ENCODE data around the gene PFKM. TPM values are rescaled to one million over a fixed set of nuclear protein-coding genes. Genes with fewer than 3 reads are reported as not detected.
A peak's percentile ranks its signal among the peaks of the same experiment; 100 is the strongest.

The PFKM gene
- total RNA-seq, 1 donor from 2014 or later, result 19.6 TPM

DNA sequence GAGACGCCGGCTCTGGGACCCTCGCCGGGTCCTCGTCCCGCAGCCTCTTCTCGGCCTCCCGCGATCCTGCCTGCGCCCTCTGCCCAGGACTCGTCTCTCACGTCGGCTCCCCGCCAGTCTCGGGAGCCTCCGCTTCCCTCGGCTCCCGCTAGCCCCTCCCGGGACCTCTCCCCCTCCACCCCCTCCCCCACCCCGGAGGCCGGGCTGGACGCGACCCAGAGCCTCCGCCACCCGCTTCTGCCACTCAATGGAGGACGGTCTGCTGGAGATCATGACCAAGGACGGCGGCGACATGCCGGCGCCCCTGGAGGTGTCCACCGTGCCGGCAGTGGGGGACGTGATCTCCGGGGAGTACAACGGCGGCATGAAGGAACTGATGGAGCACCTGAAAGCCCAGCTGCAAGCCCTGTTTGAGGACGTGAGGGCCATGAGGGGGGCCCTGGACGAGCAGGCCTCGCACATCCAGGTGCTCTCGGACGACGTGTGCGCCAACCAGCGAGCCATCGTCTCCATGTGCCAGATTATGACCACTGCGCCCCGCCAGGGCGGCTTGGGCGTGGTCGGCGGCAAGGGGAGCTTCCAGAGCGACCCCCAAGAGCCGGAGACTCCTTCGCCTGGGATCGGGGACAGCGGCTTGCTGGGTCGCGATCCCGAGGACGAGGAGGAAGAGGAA lies 64.8 kb downstream of the PFKM start:
- TF ChIP-seq, protein P1, sequence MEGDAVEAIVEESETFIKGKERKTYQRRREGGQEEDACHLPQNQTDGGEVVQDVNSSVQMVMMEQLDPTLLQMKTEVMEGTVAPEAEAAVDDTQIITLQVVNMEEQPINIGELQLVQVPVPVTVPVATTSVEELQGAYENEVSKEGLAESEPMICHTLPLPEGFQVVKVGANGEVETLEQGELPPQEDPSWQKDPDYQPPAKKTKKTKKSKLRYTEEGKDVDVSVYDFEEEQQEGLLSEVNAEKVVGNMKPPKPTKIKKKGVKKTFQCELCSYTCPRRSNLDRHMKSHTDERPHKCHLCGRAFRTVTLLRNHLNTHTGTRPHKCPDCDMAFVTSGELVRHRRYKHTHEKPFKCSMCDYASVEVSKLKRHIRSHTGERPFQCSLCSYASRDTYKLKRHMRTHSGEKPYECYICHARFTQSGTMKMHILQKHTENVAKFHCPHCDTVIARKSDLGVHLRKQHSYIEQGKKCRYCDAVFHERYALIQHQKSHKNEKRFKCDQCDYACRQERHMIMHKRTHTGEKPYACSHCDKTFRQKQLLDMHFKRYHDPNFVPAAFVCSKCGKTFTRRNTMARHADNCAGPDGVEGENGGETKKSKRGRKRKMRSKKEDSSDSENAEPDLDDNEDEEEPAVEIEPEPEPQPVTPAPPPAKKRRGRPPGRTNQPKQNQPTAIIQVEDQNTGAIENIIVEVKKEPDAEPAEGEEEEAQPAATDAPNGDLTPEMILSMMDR (IDR thresholded peaks at IDR 0.05), result no peak
- peaks cover 4 to 8% of the 10 kb centered on the region in 2 donors for H3K4me1 ChIP-seq
- no peaks in the 10 kb centered on the region for H3K9me3 ChIP-seq
- no peaks in the 10 kb centered on the region for H3K27me3 ChIP-seq
- peak overlapping the region; percentile 74 to 89 for H3K4me3 ChIP-seq
- peak overlapping the region; percentile 55 to 70 for H3K27ac ChIP-seq
- DNase-seq (ENCODE audit: low spot score in 2 of 2), result no peak
- intact Hi-C loops (cut with DNase I), result loop anchor here (1.0 to 10.0 kb wide), 4 partner anchors 14 to 809 kb away; partner anchors contain the start of genes ASB8 and TMEM106C
- H3K36me3 ChIP-seq, result no peaks in the 10 kb centered on the region

DNA sequence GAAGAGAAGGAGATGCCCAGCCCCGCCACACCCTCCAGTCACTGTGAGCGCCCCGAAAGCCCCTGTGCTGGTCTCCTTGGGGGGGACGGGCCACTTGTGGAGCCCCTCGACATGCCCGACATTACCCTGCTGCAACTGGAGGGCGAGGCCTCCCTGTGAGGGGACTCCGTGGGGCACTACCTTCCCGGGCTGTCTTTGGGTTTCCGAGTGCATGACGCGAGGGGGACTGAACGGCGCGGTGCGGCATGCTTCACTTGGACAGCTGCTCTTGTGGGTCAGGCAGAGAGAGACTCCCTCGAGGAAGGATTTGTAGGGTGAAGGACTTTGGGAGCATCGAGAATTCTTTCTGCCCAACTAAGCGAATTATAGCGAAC lies 65.4 kb downstream of the PFKM start:
- TF ChIP-seq, protein P1 (IDR thresholded peaks at IDR 0.05), result no peak
- Histone ChIP-seq H3K27me3 (no peaks in the 10 kb centered on the region), H3K4me3 (peak overlapping the region; percentile 74 to 89), H3K27ac (peak overlapping the region in 1 of 2 donors; percentile 12), H3K36me3 (no peaks in the 10 kb centered on the region), H3K4me1 (peaks cover 4 to 8% of the 10 kb centered on the region in 2 donors), H3K9me3 (no peaks in the 10 kb centered on the region)
- intact Hi-C loops (cut with DNase I), result loop anchor here (10.0 kb wide), 2 partner anchors 220 to 810 kb away; partner anchors contain the start of gene TMEM106C
- DNase-seq (ENCODE audit: low spot score in 2 of 2), result no peak

DNA sequence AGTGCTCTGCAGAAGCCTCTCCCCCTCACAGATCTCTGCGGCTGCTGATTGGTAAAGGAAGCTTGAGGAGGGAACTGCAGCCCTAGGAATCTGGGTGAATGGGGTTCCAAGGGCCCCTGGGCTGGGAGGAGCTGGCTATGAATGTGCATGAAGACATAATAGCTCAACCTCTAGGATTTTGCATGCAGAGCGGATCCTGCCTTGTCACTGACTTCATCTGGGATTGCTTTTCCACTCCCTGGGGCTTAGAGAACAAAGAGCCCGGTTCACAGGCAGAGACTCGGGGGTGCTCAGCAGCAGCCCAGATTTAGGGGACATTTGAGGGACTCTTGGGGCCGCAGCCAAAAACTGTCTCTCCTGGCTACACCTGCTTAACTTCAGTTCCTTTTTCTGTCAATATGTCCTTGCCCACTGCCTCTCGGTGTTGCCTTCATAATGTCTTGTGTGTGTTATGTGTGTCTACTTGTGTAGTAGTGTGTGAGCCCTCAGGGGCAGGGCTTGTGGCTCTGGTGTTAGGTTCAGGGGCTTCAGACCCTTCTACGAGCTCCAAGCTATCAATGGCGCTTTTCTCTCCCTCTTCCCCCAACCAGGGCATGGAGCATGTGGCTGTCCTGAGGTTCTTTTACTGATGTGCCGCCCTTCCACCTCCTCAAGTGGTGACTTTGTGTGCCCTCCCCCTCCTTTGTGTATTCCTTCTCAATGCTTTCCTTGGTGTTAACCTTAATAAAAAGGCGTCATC lies 66.2 kb downstream of the PFKM start:
- Histone ChIP-seq H3K27me3 (no peaks in the 10 kb centered on the region), H3K36me3 (no peaks in the 10 kb centered on the region), H3K4me1 (peaks cover 4 to 8% of the 10 kb centered on the region in 2 donors), H3K4me3 (peak overlapping the region in 1 of 2 donors; percentile 89), H3K27ac (no peak overlapping the region), H3K9me3 (no peaks in the 10 kb centered on the region)
- TF ChIP-seq, protein P1 (IDR thresholded peaks at IDR 0.05), result no peak
- intact Hi-C loops (cut with DNase I), result loop anchor here (10.0 kb wide), 2 partner anchors 221 to 811 kb away; partner anchors contain the start of gene TMEM106C
- no peak for DNase-seq (ENCODE audit: low spot score in 2 of 2)

DNA sequence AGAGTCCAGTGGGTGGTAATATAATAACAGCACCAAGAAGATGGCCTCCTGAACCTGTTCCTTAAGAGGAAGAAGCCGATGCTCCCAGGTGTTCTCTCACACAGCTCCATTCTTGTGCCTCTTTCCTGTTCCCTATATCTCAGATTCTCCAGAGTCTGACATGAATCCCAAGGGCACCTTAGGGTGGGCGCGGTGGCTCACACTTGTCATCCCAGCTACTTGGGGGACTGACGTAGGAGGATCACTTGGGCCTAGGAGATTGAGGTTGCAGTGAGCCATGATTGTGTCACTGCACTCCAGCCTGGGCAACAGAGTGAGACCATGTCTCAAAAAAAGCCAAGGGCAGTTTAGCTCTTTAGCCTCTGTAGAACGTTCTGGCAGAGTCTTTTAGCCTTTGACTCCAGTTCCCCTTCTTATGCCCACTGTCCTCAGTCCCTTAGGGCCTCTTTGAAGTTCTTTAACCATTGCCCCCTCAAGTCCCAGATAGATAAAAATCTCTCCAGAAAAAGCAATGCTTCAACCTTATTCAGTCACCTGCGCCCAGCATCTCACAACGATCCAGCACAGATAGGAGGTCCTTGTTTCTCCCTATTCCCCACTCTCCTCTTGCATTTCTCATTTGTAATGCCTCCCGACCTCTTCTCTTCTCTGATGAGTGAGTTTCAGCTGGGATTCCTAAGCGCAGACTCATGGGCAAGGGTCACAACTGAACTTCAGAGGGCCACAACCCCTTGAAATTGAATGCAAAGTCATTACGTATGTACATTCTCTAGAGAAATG lies 68.9 kb downstream of the PFKM start:
- DNase-seq (ENCODE audit: low spot score in 2 of 2), result no peak
- H3K9me3 ChIP-seq, result no peaks in the 10 kb centered on the region
- TF ChIP-seq, protein P1 (IDR thresholded peaks at IDR 0.05), result no peak
- no peak overlapping the region for H3K27ac ChIP-seq
- H3K27me3 ChIP-seq, result no peaks in the 10 kb centered on the region
- H3K4me3 ChIP-seq, result no peak overlapping the region
- peaks cover 4 to 5% of the 10 kb centered on the region in 2 donors for H3K4me1 ChIP-seq
- intact Hi-C loops (cut with DNase I), result loop anchor here (2.0 to 10.0 kb wide), 3 partner anchors 103 to 813 kb away; partner anchors contain the start of gene TMEM106C
- no peaks in the 10 kb centered on the region for H3K36me3 ChIP-seq

DNA sequence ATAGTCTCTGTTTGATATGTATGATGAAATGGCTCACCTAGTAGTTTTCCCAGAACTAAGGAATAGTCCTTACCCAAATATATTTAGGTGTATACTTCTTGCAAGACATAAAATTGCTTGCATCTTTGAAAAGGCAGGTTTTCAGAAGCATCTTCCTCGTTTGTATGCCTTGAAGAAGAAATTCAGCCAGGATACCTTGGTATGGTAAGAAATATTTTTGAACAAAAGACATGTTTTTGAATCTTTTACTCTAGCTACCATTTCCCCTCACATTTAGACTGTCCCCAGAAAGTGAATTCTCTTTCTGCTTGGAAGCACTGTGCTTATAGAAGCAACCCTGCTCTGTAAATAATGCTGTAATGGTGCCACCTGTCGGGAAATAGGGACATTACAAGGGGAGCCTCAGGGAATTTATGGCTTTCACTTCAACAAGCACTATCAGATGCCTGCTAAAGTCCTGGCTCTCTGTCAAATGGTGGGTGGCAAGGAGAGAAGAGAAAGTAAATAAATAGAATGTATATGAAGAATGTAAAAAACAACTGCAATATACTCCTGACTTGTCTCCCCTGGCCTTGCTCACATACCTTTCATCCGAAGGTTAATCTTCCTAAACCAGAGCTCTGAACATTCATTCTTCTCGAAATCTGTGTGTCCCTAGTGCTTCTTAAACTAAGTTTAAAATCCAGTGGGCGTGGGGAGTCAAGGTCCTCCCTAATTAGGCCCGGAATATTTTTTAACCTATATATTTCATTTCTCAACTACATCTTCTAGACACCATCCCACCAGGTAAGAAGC lies 70.4 kb downstream of the PFKM start:
- Histone ChIP-seq H3K4me3 (no peak overlapping the region), H3K36me3 (no peaks in the 10 kb centered on the region), H3K9me3 (no peaks in the 10 kb centered on the region), H3K27me3 (no peaks in the 10 kb centered on the region), H3K27ac (no peak overlapping the region), H3K4me1 (peaks cover 0 to 3% of the 10 kb centered on the region in 2 donors)
- intact Hi-C loops (cut with DNase I), result loop anchor here (2.0 to 10.0 kb wide), 3 partner anchors 105 to 815 kb away; partner anchors contain the start of gene TMEM106C
- TF ChIP-seq, protein P1 (IDR thresholded peaks at IDR 0.05), result peak; percentile 73 to 85 (median 84)
- peak in 1 of 2 donors; percentile 85 for DNase-seq (ENCODE audit: low spot score in 2 of 2)
